Right renal pelvis (tissue), 4 donors: ENCODE results near the gene HMMR. TPM values are rescaled to one million over a fixed set of nuclear protein-coding genes. Genes with fewer than 3 reads are reported as not detected.

Source experiments
- DNase-seq, 4 donors: peaks; one replicate each; pipeline ENCODE4 v3.0.0-alpha.2; 2013; ENCODE audit warnings: low read depth in 4 of 4, low spot score in 3 of 4, missing footprints in 1 of 4
- polyA plus RNA-seq, 4 donors: library from polyadenylated mRNA; unstranded; fragments of 120-200 nt; gene quantifications; one replicate each; pipeline ENCODE4 v1.2.1, GENCODE V29; 2013; ENCODE audit not compliant: insufficient read length in 4 of 4

Gene HMMR
- polyA plus RNA-seq, 4 donors = 19.7 to 24.0 (median 20.9) TPM

DNA sequence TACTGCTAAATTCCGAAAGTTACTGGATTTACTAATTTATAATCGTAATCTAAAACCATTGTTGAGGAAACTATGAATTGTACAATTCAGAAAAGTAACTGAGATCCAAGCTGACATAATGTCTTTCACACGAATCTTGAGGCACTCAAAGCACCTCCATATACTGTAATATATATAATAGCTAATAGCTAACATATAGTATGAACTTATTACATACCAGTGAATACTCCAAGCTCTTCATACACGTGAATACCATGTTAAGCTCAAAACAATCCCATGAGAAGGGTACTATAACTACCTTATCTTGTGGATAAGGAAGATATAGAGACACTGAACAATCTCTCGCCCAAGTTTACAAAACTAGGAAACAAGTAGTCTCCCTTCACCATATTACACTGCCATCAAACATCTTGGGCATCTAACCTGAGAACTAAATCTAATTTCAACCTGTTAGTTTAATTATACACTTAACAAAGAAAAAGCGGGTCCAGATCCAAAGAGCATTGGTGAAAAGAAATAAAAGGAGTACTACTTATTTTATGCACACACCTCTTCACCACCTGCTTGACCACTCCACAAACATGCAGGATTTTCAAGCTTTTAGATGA lies 1.6 kb upstream of the HMMR start:
- no peak for DNase-seq

DNA sequence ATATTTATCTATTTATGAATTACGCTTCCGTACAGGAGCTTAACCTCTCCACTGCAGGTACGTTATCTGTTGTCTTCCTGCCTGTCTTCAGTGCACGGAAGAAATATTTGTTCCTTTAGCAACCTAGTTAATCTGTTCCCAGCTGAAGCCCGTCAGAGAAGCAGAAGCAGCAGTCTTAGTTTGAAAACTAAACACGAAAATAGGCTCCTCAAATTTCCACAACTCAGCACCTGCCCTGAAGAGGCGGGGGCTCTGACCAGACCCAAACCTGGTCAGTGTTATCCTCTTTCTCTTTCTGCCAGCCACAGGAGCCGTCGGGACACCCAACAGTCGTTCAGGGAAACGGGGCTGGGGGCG lies 992 bp upstream of the HMMR start:
- no peak for DNase-seq

DNA sequence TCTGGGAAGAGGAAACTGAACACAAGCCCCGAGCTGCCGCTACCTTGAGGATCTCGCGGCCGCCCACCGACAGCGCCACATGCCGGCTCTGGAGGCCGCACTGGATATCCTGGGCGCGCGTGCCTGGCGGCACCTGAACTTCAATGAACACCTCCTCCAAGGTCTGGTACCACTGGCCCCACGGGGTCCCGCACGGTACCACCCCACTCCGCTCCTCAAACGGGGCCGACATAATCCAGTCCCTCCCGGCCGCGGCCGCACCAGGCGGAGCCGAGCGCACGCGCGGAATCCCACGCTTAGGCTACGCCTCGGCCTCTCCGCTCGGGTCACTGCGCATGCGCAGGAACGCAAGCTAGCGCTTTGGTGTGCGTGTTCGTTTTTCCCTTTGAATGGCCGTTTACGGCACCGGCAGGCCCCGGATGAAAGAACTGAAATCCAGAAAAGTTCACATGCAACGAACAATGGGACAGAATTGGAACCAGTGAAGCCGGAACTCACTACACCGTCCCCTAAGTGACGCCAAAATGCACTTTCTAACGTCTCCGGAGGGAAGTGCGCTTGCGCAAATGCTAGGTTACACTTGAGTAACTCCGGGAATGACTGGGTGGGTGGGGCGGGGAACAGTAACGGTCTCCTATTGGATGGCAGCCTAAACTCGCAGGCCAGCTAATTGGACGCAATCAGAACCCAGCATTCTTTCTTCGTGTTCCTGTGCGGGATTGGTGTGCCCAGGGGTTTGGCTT lies 442 bp upstream of the HMMR start, which contains the start of gene NUDCD2:
NUDCD2 (minus strand) TSS at position 284 of the 743 bp plus-strand sequence; CDS start at position 232, 52 bp downstream.
- peak; percentile 96 to 99 (median 96) for DNase-seq

DNA sequence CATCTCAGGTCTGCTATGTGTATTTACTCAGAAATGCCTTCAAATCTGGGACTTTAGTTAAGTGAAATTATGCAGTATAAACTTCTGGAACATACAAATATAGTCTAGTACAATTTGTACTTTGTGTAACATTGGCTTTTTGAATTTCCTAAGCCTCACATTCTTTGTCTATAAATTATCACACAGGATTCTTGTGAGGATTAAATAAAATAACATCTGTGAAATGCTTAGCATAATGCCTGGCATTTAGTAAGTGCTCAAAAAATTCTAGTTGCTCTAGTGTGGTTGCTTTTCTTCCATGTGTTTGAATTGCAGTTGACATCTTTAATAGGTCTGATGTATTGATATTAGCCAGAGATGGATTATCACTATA lies 2.6 kb downstream of the HMMR start:
- no peak for DNase-seq

DNA sequence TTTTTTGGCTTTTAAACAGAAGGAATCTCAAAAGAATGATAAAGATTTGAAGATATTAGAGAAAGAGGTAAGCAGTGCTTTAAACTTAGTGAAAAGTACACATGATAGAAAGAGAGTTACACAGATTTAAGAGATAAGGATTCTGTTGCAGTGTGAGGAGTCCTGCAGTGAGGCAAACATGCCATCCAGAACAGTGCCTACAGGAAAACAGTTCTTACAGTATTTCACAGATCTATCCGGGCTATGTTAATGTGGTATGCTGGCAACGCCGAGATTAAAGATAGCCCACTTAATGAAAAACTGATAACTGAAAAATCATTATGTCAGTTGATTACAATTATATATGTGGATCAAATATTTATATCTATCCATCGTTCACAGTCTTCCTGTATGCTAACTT lies 7.2 kb downstream of the HMMR start:
- no peak for DNase-seq

DNA sequence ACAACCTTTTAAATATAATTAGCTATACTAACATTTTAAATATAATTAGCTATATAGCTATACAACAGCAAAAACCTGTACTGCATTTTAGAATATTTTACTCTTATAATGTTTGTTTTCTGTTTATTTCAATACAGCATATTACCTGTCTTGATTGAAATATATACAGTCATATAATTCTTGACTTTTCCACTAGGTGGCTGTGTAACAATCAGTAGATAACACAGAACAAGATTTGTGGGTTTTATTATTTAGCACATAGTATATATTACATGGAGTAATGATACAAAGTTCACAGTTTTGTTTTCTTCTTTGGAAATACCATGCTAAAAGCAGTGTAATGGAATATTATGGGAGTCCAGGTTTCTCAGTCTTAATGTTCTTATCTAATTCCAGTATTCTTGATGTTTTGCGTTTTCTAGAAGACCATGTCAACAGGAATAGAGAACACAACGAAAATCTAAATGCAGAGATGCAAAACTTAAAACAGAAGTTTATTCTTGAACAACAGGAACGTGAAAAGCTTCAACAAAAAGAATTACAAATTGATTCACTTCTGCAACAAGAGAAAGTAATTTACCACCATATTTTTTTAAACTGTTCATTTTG lies 13.3 kb downstream of the HMMR start:
- DNase-seq = no peak

DNA sequence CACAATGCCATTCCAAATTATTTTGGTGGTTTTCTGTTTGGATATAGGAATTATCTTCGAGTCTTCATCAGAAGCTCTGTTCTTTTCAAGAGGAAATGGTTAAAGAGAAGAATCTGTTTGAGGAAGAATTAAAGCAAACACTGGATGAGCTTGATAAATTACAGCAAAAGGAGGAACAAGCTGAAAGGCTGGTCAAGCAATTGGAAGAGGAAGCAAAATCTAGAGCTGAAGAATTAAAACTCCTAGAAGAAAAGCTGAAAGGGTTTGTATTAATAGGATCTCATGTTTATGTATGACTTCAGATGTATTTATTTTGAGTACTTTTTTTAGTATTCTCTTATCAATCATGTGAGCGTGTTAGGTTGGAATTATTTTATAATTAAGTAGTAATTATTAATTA lies 15.0 kb downstream of the HMMR start:
- no peak for DNase-seq

DNA sequence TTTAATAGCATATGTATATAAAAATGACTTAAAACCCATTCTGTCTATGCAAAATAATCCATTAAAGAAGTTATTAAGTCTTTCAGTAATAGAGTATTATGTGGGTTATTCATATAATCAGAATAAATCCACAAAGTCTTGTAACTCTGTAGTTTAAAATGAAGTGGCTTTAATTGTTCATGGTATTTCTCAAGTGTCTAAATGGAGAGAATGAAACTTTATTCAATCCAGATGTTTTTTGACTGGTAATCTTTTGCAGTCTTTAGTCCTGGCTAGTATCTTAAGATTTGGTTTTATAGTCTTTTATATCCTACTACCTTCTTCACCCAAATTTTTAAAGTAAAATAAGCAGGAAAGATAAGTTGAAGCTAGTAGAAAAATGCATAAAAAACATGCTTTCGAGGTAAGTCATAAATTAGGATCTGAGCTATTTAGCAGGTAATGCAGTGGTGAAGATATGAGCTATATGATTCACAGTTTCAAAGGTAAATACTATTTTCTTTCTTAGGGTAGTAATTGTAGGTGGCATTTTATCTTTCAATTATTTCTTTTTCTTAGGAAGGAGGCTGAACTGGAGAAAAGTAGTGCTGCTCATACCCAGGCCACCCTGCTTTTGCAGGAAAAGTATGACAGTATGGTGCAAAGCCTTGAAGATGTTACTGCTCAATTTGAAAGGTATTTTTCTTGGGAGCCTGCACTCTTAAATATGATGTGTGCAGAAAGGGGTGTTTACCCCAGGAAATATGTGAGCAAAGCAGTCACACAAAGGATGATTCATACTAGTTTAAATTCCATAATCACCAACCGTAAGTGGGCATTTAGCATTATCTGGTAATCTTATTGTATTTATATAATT lies 17.9 kb downstream of the HMMR start:
- DNase-seq = no peak

DNA sequence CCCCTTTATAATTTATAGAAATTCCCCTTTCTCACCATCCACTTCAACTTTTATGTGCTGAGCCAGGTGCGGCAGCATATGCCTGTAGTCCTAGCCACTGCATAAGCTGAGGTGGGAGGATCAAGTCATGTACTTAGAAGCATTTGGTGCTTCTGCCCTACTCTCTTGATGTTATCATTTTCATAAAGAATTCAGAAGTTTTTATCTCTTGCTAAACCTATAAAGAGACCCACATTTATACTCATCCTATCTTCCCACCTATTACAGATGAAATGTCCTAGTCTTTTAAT lies 18.5 kb downstream of the HMMR start:
- no peak for DNase-seq

DNA sequence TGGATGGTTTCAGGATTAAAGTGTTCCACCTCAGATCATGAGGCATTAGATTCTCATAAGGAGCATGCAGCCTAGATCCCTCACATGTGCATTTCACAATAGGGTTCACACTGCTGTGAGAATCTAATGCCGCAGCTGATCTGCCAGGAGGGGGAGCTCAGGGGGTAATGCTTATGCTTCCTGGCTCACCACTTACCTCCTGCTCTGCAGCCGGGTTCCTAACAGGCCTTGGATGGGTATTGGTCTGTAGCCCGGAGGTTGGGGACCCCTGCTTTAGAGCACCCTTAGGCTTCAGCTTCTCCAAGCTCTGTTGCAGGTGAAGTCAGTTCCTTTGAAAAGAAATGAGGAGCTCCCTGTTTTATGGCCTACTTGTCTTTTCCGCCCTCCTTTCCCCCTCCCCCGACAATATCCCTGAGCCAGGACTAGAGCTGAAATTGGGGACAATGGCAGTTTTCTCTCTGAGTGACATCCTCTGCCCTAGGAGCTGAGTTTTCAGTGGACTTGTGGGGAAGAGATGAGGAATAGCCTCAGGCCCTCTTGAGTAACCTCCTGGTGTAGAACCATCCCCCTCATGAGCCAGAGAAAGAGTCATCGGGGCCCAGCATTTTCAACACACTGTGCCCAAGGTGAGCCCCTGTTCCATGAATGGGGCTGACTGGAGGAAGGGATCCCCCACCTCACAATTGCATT lies 28.8 kb downstream of the HMMR start:
- DNase-seq = no peak

DNA sequence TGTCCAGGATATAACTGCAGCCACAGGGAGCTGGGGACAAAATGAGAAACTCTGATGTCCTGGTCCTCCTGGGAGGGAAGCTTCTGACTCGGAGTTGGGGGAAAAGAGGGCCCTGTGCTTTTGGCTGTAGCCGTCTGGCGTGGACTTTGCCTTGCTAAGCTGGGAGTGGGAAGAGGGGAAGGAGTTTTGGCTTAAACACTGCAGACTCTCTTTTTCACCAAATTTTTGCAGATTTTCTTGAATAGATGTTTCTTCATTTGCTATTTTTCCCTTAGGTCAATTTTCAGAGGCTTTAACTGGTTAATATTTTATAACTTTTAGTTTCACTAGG lies 29.3 kb downstream of the HMMR start:
- DNase-seq = no peak

DNA sequence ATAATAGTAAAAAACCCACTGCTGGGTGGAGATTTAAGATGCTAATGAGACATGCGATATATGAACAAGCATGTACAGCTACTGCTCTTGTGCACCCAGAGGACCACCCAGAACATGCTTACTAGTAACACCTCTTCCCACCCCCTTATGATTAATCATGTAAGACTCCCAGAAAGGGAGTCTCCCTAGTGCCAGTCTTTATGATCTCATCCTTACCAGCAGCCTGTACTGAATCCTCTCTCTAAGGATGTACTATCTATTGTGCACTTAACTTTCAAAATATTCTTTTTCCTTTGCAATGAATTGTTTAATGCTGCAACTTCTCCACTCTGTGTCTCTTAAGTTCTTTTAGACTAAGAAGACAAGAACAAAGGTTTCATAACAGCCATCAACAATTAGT lies 35.9 kb downstream of the HMMR start:
- DNase-seq = no peak

DNA sequence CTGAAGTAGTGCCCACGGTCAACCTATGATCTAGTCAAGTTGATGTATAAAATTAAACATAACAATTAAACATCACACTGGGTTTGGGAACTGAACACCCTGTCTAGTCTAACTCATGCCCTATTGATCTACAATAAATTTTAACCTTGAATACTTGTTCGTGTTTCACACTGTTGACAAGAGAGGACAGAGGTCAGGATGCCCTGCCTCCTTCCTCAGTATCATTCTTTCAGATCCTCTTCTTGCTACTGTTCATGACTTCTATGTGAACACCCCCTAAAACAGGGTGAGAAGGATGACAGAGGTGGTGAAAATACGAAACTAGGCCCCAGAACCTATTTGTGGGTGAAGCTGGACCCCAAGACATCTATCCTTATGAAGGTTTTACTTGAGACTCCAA lies 36.9 kb downstream of the HMMR start:
- no peak for DNase-seq

DNA sequence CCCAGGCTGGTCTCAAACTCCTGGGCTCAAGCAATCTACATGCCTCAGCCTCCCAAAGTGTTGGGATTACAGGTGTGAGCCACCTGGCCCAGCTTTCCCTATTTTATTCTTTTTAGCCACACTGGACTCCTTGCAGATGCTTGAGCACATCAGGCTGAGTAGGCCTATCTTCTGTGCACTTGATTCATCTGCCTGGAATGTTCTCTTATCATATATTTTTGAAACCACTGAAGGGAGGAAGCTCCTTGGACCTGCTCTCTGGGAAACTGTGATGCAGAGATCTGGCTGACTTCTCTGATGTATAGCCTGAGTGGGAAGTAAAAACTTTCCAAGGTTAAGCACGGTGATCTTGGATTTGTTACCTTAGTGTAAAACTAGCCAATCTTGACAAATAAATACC lies 38.5 kb downstream of the HMMR start:
- DNase-seq = no peak

DNA sequence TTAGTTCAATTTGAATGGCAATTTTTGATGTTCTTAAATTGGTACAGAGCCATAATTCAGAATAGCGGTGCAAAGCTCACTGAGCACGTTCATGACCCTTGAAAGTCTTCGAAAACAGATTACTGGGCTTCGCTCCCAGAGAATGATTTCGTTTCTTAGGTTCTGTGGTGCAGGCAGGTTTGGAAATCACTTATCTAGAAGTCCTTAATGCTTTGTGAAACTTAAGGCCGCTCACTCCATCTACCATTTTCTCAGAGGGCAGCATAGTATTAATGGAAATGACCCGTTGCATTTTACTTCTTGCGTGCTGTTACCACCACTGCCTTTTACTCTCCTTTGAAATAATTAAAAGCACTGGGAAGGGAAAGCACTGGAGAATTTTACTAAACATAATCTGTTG lies 42.1 kb downstream of the HMMR start:
- DNase-seq = no peak

DNA sequence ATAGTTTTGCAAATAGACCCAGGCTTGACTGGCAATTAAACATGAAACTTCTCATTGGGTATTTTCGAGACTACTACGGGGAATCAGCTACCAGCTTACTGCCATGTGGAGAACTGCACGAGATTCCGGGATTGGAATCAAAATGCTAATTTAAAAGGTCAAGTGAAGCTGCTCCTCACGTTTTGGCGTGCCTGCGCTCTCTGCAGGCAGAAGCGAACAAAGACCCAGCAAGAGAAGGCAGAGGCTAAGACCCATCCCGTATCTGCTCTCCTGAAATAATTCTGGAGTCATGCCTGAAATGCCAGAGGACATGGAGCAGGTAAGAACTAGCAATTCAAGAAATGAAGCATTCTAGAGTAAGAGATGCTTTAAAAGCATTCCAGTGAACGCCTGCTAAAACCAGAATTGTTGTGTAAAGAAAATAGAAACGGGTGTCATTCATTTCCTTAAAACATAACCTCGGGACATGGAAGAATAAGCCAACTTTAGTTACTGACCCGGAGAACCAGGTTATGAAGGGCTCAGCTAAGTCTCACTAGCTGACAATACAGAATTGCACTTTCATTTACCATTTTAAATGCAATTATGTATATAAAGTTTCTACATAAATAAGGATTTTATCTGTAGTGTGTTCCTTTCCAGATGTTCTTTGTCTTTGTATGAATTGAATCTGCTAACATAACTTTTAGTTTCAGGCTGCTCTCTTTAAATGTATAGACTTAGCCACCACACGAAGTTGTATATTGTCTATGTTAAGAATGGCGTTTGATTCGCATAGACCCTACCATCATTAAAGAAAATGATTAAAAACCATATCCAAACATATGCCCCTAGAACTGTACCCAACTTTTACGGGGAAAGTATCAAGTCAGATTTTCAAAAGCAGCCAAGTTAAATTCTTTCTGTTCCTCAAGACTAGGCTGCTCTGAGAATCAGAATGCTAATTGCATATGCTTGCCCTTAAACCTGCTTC lies 43.0 kb downstream of the HMMR start:
- peak in 3 of 4 donors; percentile 51 to 75 (median 69) for DNase-seq

DNA sequence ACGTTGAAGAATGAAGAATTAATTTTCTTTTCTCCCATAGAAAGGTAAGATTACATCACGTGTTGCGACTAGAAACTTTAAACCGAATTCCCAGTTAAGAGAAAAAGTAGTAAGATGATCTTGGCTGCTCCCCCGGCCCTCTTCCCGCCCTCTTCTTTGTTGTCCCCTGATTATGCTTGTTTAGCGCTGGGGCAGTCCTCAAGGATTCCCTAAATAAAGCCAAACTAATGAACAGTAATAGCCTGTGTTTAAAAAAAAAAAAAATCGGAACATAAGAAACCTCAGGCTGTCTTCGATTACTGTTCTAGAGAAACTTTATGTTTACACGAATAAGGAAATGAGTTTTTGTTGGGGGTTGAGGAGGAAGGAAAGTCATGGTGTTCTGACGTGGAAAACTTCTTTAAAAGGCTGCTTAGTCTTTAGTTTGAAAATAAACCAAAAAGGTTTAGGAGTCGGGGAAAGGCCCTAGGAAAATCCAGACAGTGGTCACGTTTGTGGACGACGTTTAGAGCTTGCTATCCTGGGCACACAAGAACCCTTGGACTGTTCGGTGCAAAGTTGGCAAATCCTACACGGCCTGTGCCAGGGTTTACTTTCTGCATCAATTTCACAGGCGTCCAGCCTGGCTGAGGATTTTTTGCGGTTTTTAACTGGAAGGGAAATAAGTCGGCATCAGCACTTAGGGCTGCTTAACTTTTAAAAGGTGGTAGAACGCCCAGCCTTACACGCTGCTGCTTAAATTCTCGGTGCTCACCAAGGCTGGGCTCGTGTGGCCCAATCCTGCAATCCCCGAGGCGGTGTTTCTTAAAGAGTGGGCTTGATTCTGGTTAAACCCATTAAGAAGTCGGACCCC lies 43.9 kb downstream of the HMMR start:
- peak in 1 of 4 donors; percentile 56 for DNase-seq

DNA sequence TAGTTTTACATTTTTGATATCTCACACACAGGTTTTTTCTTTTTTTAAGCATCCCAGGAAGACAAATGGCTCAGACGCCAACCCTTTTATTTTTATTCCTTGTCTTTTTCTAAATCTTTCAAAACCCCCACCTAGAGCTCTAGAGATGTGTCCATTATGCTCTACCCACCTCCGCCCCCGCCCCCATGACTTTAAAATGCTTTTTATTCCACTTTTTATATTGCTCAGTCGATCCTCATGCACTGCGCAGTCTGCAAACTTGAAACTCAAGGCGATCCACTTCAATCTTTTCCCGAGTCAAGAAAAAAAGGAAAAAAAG lies 44.6 kb downstream of the HMMR start:
- no peak for DNase-seq
